ENCODE results near the gene EDIL3. TPM values are rescaled to one million over a fixed set of nuclear protein-coding genes. Genes with fewer than 3 reads are reported as not detected.

Gene EDIL3
- polyA plus RNA-seq, 1 donor (not counting 4 experiments of a cell fraction or from before 2014, with no cell fraction given): 0.34 TPM

DNA sequence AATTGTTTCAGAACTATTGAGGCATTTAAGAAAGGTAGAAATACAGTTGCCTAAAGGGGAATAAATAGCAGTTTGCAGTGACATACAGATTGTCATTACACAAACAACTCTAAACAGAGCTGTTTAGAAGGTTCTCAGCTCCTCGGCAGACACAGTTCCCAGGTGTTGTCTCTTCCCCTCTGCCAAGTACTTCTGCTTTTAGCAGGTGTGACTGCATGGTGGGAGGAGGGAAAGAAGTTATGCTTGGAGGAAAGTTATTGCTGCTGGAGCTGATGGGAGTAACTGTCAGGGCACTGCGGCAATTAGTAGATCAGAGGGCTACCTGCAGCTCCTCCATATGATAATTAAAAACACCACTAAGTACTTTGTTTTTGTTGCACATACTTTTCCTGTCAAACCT is 14.5 kb downstream of the EDIL3 start:
- no peaks in the 10 kb centered on the region for H3K9me1 ChIP-seq (ENCODE audit: control insufficient read depth, extremely low read depth, insufficient read depth, low read length)
- H3K36me3 ChIP-seq (ENCODE audit: control insufficient read depth in 2 of 2, extremely low read depth in 1 of 2, insufficient read depth in 2 of 2, low read length in 2 of 2): no peaks in the 10 kb centered on the region
- no peak overlapping the region for H3K9ac ChIP-seq (ENCODE audit: control insufficient read depth, extremely low read depth, insufficient read depth, low read length)
- FAIRE-seq: no peak
- TF ChIP-seq EZH2 (IDR thresholded peaks at IDR 0.05; ENCODE audit: low read length) (no peak), CTCF (optimal IDR thresholded peaks at IDR 0.05 in 1 of 3, IDR thresholded peaks at IDR 0.05 in 1 of 3, conservative IDR thresholded peaks at IDR 0.05 in 1 of 3; ENCODE audit: extremely low read depth in 1 of 3, insufficient read depth in 2 of 3, low read length in 3 of 3) (no peak)
- no peak for DNase-seq (ENCODE audit: low read depth, low spot score)
- H3K27ac ChIP-seq (ENCODE audit: control insufficient read depth, insufficient read depth, low read length): no peak overlapping the region
- no peaks in the 10 kb centered on the region for H3K79me2 ChIP-seq (ENCODE audit: control insufficient read depth, insufficient read depth, low read length)
- dilution Hi-C loops (cut with MboI; ENCODE audit: extremely low pct_ligation_motif_present, low sequenced_read_pairs): no loop called here
- no peak overlapping the region for H3K4me3 ChIP-seq (ENCODE audit: control insufficient read depth in 2 of 3, extremely low read depth in 1 of 3, insufficient read depth in 2 of 3, low read depth in 1 of 3, low read length in 3 of 3)
- H3K27me3 ChIP-seq (ENCODE audit: control insufficient read depth, extremely low read depth, insufficient read depth, low read length): no peaks in the 10 kb centered on the region
- H3K9me3 ChIP-seq (ENCODE audit: control insufficient read depth, low read depth, low read length): no peaks in the 10 kb centered on the region
- H2AFZ ChIP-seq (ENCODE audit: control insufficient read depth, low read length): no peak overlapping the region
- H4K20me1 ChIP-seq (ENCODE audit: control insufficient read depth, extremely low read depth, insufficient read depth, low read length): no peaks in the 10 kb centered on the region
- H3K4me2 ChIP-seq (ENCODE audit: control insufficient read depth, extremely low read depth, insufficient read depth, low read depth, low read length): no peak overlapping the region
- no peaks in the 10 kb centered on the region for H3K4me1 ChIP-seq (ENCODE audit: control insufficient read depth, extremely low read depth, insufficient read depth, low read length)

DNA sequence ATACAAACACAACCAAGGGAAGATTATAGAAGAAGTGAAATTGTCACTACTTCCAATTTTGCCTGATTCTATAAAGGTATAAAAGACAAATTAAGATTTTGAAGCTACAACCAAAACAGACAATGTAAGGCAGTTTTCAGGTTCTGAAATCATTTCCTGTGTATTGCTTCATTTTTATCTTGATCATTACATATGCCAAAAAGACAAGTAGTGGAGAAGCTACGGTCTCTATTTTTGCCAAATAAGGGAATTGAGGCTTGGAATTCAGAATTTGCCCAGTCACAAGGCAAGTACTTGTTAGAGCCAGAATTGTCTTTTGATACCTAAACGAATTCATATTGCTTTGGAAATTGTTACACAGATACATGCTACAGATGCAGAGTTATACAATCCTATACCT is 20.6 kb downstream of the EDIL3 start:
- Histone ChIP-seq H3K36me3 (ENCODE audit: control insufficient read depth in 2 of 2, extremely low read depth in 1 of 2, insufficient read depth in 2 of 2, low read length in 2 of 2) (no peaks in the 10 kb centered on the region), H3K4me2 (ENCODE audit: control insufficient read depth, extremely low read depth, insufficient read depth, low read depth, low read length) (no peak overlapping the region), H3K4me3 (ENCODE audit: control insufficient read depth in 2 of 3, extremely low read depth in 1 of 3, insufficient read depth in 2 of 3, low read depth in 1 of 3, low read length in 3 of 3) (no peak overlapping the region), H3K27me3 (ENCODE audit: control insufficient read depth, extremely low read depth, insufficient read depth, low read length) (no peaks in the 10 kb centered on the region), H3K9ac (ENCODE audit: control insufficient read depth, extremely low read depth, insufficient read depth, low read length) (no peak overlapping the region), H4K20me1 (ENCODE audit: control insufficient read depth, extremely low read depth, insufficient read depth, low read length) (no peaks in the 10 kb centered on the region), H3K4me1 (ENCODE audit: control insufficient read depth, extremely low read depth, insufficient read depth, low read length) (peaks cover 3% of the 10 kb centered on the region), H3K9me3 (ENCODE audit: control insufficient read depth, low read depth, low read length) (no peaks in the 10 kb centered on the region), H3K79me2 (ENCODE audit: control insufficient read depth, insufficient read depth, low read length) (no peaks in the 10 kb centered on the region), H3K9me1 (ENCODE audit: control insufficient read depth, extremely low read depth, insufficient read depth, low read length) (no peaks in the 10 kb centered on the region), H2AFZ (ENCODE audit: control insufficient read depth, low read length) (no peak overlapping the region), H3K27ac (ENCODE audit: control insufficient read depth, insufficient read depth, low read length) (no peak overlapping the region)
- TF ChIP-seq CTCF (optimal IDR thresholded peaks at IDR 0.05 in 1 of 3, IDR thresholded peaks at IDR 0.05 in 1 of 3, conservative IDR thresholded peaks at IDR 0.05 in 1 of 3; ENCODE audit: extremely low read depth in 1 of 3, insufficient read depth in 2 of 3, low read length in 3 of 3) (no peak), EZH2 (IDR thresholded peaks at IDR 0.05; ENCODE audit: low read length) (no peak)
- DNase-seq (ENCODE audit: low read depth, low spot score) (no peak), FAIRE-seq (no peak)
- dilution Hi-C loops (cut with MboI; ENCODE audit: extremely low pct_ligation_motif_present, low sequenced_read_pairs): no loop called here

All from keratinocyte (primary cell).